GM23338 (cell line): Measurements from ENCODE around the gene BCL7C. TPM values are rescaled to one million over a fixed set of nuclear protein-coding genes. Genes with fewer than 3 reads are reported as not detected.

ENCODE experiments used
- ATAC-seq: fragments of 200-7000 bp; cut with Tn5 transposase; 3 replicates; pipeline ENCODE4 v1.9.1; 2020
- DNase-seq: peaks from one replicate; pipeline ENCODE4 v3.0.0-alpha.2; 2015; ENCODE audit warnings: low spot score
- H2AFZ ChIP-seq: fragments of 200-600 bp; sonication (generic); 2 replicates; pipeline ENCODE4 v1.8.0; 2016; ENCODE audit warnings: antibody characterized with exemption, mild to moderate bottlenecking, moderate library complexity
- H3F3A ChIP-seq: fragments of 200-600 bp; sonication (generic); replicated peaks from 2 replicates; pipeline ENCODE4 v1.8.0; 2017; ENCODE audit warnings: antibody characterized with exemption, mixed run types, low read depth
- H3K27ac ChIP-seq: fragments of 200-600 bp; sonication (generic); 2 replicates; pipeline ENCODE4 v1.6.1; 2016; ENCODE audit warnings: low read depth
- H3K27me3 ChIP-seq: fragments of 200-600 bp; sonication (generic); 2 replicates; pipeline ENCODE4 v1.8.0; 2016; ENCODE audit warnings: mild to moderate bottlenecking, mixed run types, moderate library complexity; ENCODE audit not compliant: insufficient read depth
- H3K36me3 ChIP-seq: fragments of 200-600 bp; sonication (generic); 2 replicates; pipeline ENCODE4 v1.8.0; 2016; ENCODE audit warnings: mild to moderate bottlenecking; ENCODE audit not compliant: insufficient read depth
- H3K4me1 ChIP-seq: fragments of 200-600 bp; sonication (generic); 2 replicates; pipeline ENCODE4 v1.8.0; 2016; ENCODE audit warnings: mild to moderate bottlenecking, moderate library complexity; ENCODE audit not compliant: insufficient read depth
- H3K4me2 ChIP-seq: fragments of 200-600 bp; sonication (generic); 2 replicates; pipeline ENCODE4 v1.7.1; 2017; ENCODE audit warnings: mixed run types
- H3K4me3 ChIP-seq: fragments of 200-600 bp; sonication (generic); 2 replicates; pipeline ENCODE4 v1.6.1; 2016; ENCODE audit warnings: mixed run types
- H3K79me2 ChIP-seq: fragments of 200-600 bp; sonication (generic); replicated peaks from 2 replicates; pipeline ENCODE4 v1.8.0; 2017; ENCODE audit warnings: mild to moderate bottlenecking; ENCODE audit not compliant: insufficient read depth
- H3K9me2 ChIP-seq: fragments of 200-600 bp; sonication (generic); 2 replicates; pipeline ENCODE4 v1.8.0; 2017; ENCODE audit not compliant: insufficient read depth
- H4K20me1 ChIP-seq: fragments of 200-600 bp; sonication (generic); replicated peaks from 2 replicates; pipeline ENCODE4 v1.8.0; 2017; ENCODE audit warnings: mild to moderate bottlenecking; ENCODE audit not compliant: insufficient read depth
- H3K27ac Mint-ChIP-seq: 2 replicates; pipeline ENCODE4 v1.8.0; 2020; ENCODE audit warnings: inconsistent platforms, mild to moderate bottlenecking, moderate library complexity, mixed read lengths
- H3K27me3 Mint-ChIP-seq: 3 replicates; pipeline ENCODE4 v1.8.0; 2022; ENCODE audit warnings: low read depth, mild to moderate bottlenecking, moderate library complexity, mixed read lengths, inconsistent platforms; ENCODE audit not compliant: insufficient read depth, poor library complexity
- H3K36me3 Mint-ChIP-seq: 3 replicates; pipeline ENCODE4 v1.8.0; 2021; ENCODE audit warnings: low read depth, mild to moderate bottlenecking, inconsistent platforms, moderate library complexity, mixed read lengths
- H3K4me1 Mint-ChIP-seq: 3 replicates; pipeline ENCODE4 v1.8.0; 2020; ENCODE audit warnings: mild to moderate bottlenecking, inconsistent platforms, mixed read lengths
- H3K4me3 Mint-ChIP-seq: 3 replicates; pipeline ENCODE4 v1.8.0; 2021; ENCODE audit warnings: moderate library complexity, mild to moderate bottlenecking, inconsistent platforms, mixed read lengths
- H3K9me3 Mint-ChIP-seq: 3 replicates; pipeline ENCODE4 v1.8.0; 2020; ENCODE audit warnings: moderate library complexity, mild to moderate bottlenecking, inconsistent platforms, mixed read lengths
- CTCF ChIP-seq, 2 experiments: fragments of 200-600 bp in 1 of 2; sonication (generic) in 1 of 2; conservative IDR thresholded peaks; 2 replicates each; pipeline versions ENCODE4 v1.5.1 to v1.6.1; 2016 to 2017; ENCODE audit warnings: antibody characterized with exemption in 2 of 2, low read depth in 2 of 2, mild to moderate bottlenecking in 2 of 2, moderate library complexity in 1 of 2
- ETS1 ChIP-seq: IDR thresholded peaks from 2 replicates; pipeline ENCODE4 v1.6.1; 2016; ENCODE audit warnings: antibody characterized with exemption
- EZH2 ChIP-seq: fragments of 200-600 bp; sonication (generic); IDR thresholded peaks from one replicate; pipeline ENCODE4 v1.8.0; 2017; ENCODE audit warnings: antibody characterized with exemption, mild to moderate bottlenecking, low read depth; ENCODE audit not compliant: unreplicated experiment
- EZH2phosphoT487 ChIP-seq: fragments of 200-600 bp; sonication (generic); IDR thresholded peaks from one replicate; pipeline ENCODE4 v1.8.1; 2018; ENCODE audit warnings: antibody characterized with exemption; ENCODE audit not compliant: unreplicated experiment
- NANOG ChIP-seq: IDR thresholded peaks from 2 replicates; pipeline ENCODE4 v1.6.1; 2016; ENCODE audit warnings: antibody characterized with exemption, borderline replicate concordance
- POLR2AphosphoS5 ChIP-seq: IDR thresholded peaks from 2 replicates; pipeline ENCODE4 v1.6.1; 2016; ENCODE audit warnings: antibody characterized with exemption, low read depth
- REST ChIP-seq: IDR thresholded peaks from one replicate; pipeline ENCODE4 v1.6.1; 2018; ENCODE audit warnings: antibody characterized with exemption; ENCODE audit not compliant: unreplicated experiment
- STAT1 ChIP-seq: IDR thresholded peaks from one replicate; pipeline ENCODE4 v1.6.1; 2016; ENCODE audit warnings: antibody characterized with exemption; ENCODE audit not compliant: unreplicated experiment
- ZNF114 ChIP-seq: fragments of 250-450 bp; sonication (Bioruptor Pico); IDR thresholded peaks from 2 replicates; pipeline ENCODE4 v1.5.0; 2020; ENCODE audit warnings: mild to moderate bottlenecking, moderate library complexity
- polyA plus RNA-seq: library from polyadenylated mRNA; unstranded; fragments of >200 nt; fragmentation: Nextera tagmentation; extraction: Ambion mirVana; gene quantifications from 2 replicates; pipeline ENCODE4 v1.2.1, GENCODE V29; 2016
- total RNA-seq: library from RNA; depleted of rRNA; stranded (reverse); fragments of >200 nt; shearing (Covaris generic); gene quantifications from 2 replicates; pipeline ENCODE4 v1.2.3, GENCODE V29; 2014

BCL7C gene
- total and polyA plus RNA-seq, 2 experiments from 2014 or later, result 17.5 to 22.1 TPM

GRCh38 chr16:30910427-30911029 is 16.7 kb upstream of the BCL7C start:
- Histone ChIP-seq H3F3A (no peaks in the 10 kb centered on the region), H3K4me2 (peak overlapping the region; percentile 57), H3K36me3 (no peaks in the 10 kb centered on the region), H3K79me2 (no peaks in the 10 kb centered on the region), H3K4me3 (no peak overlapping the region), H3K27me3 (no peaks in the 10 kb centered on the region), H3K27ac (no peak overlapping the region), H2AFZ (peak overlapping the region; percentile 94), H3K9me2 (no peaks in the 10 kb centered on the region), H3K4me1 (no peaks in the 10 kb centered on the region; the same call in 1 of the 2 replicates), H4K20me1 (no peaks in the 10 kb centered on the region)
- Mint-ChIP-seq H3K36me3 (no peaks in the 10 kb centered on the region), H3K9me3 (no peaks in the 10 kb centered on the region), H3K27me3 (peaks cover 2% of the 10 kb centered on the region), H3K4me1 (peaks cover 8% of the 10 kb centered on the region), H3K4me3 (no peak overlapping the region), H3K27ac (no peak overlapping the region)
- no peak for DNase-seq
- ATAC-seq, result peak; percentile 86
- TF ChIP-seq STAT1 (no peak), ETS1 (no peak), POLR2AphosphoS5 (no peak), CTCF (conservative IDR thresholded peaks at IDR 0.05; ENCODE audit: low read depth in 2 of 2) (no peak), EZH2 (no peak), NANOG (no peak), REST (no peak)

GRCh38 chr16:30907064-30907463 is 13.2 kb upstream of the BCL7C start:
- H3K4me1 ChIP-seq, result peaks cover 6% of the 10 kb centered on the region
- Mint-ChIP-seq H3K27me3 (peaks cover 6% of the 10 kb centered on the region), H3K27ac (no peak overlapping the region), H3K4me3 (no peak overlapping the region), H3K4me1 (peaks cover 17% of the 10 kb centered on the region), H3K36me3 (no peaks in the 10 kb centered on the region), H3K9me3 (no peaks in the 10 kb centered on the region; the same call in 2 of the 3 replicates)
- H3F3A ChIP-seq, result peaks cover 6% of the 10 kb centered on the region; the same call in 1 of the 2 replicates
- peaks cover 7% of the 10 kb centered on the region; the same call in 1 of the 2 replicates for H3K9me2 ChIP-seq
- no peaks in the 10 kb centered on the region for H4K20me1 ChIP-seq
- no peak for DNase-seq
- H3K79me2 ChIP-seq, result no peaks in the 10 kb centered on the region
- no peak overlapping the region for H2AFZ ChIP-seq
- H3K27me3 ChIP-seq, result no peaks in the 10 kb centered on the region
- TF ChIP-seq NANOG (no peak), STAT1 (no peak), CTCF (conservative IDR thresholded peaks at IDR 0.05; ENCODE audit: low read depth in 2 of 2) (no peak), ZNF114 (CRISPR knock-in tag) (no peak), EZH2phosphoT487 (no peak)
- H3K27ac ChIP-seq, result no peak overlapping the region
- H3K4me2 ChIP-seq, result no peak overlapping the region
- H3K36me3 ChIP-seq, result no peaks in the 10 kb centered on the region
- ATAC-seq, result no peak
- H3K4me3 ChIP-seq, result no peak overlapping the region
